ENCODE data around the gene LRRC36.

- TF ChIP-seq CTCF (IDR thresholded peaks at IDR 0.05; ENCODE audit: extremely low read depth in 1 of 2, insufficient read depth in 1 of 2, low read depth in 1 of 2, low read length in 2 of 2) = no peak
- no peak for TF ChIP-seq GATA2 (IDR thresholded peaks at IDR 0.05; ENCODE audit: insufficient read depth, insufficient read length, low read depth, low read length)
- no peak for TF ChIP-seq FOS (IDR thresholded peaks at IDR 0.05; ENCODE audit: borderline replicate concordance, insufficient read depth, low read length)
- TF ChIP-seq POLR2A (IDR thresholded peaks at IDR 0.05; ENCODE audit: low read depth, low read length) = no peak
- TF ChIP-seq MAX (IDR thresholded peaks at IDR 0.05; ENCODE audit: insufficient read depth, insufficient read length) = no peak
- TF ChIP-seq JUN (IDR thresholded peaks at IDR 0.05; ENCODE audit: borderline replicate concordance, insufficient read depth, insufficient read length, low read depth) = no peak
- no peak for TF ChIP-seq MYC (IDR thresholded peaks at IDR 0.05; ENCODE audit: low read depth, low read length)
Measured at GRCh38 chr16:67425061-67425460, 98.4 kb downstream of the LRRC36 start.
